HepG2 (cell line): ENCODE measurements around the gene ACSS3. TPM values are rescaled to one million over a fixed set of nuclear protein-coding genes. Genes with fewer than 3 reads are reported as not detected.
A peak's percentile ranks its signal among the peaks of the same experiment; 100 is the strongest.

Source experiments
- BCL6 ChIP-seq: IDR thresholded peaks from 2 replicates; pipeline ENCODE4 v1.6.1; 2016; ENCODE audit warnings: missing genetic modification reagents, missing compliant biosample characterization
- NR1H2 ChIP-seq: sonication (generic); formaldehyde crosslinking; IDR thresholded peaks from 2 replicates; pipeline ENCODE4 v1.8.1; 2022; ENCODE audit warnings: low read depth, missing genetic modification reagents, borderline replicate concordance
- TARDBP ChIP-seq: sonication (generic); formaldehyde crosslinking; IDR thresholded peaks from 2 replicates; pipeline ENCODE4 v1.8.0; 2022; ENCODE audit warnings: mild to moderate bottlenecking, missing genetic modification reagents
- ZBTB3 ChIP-seq: sonication (generic); formaldehyde crosslinking; IDR thresholded peaks from 2 replicates; pipeline ENCODE4 v1.4.0; 2020; ENCODE audit warnings: low read depth, mild to moderate bottlenecking, moderate library complexity, missing genetic modification reagents, borderline replicate concordance
- ZSCAN12 ChIP-seq: sonication (generic); formaldehyde crosslinking; IDR thresholded peaks from 2 replicates; pipeline ENCODE4 v1.9.0; 2021; ENCODE audit warnings: mild to moderate bottlenecking, missing genetic modification reagents
- polyA plus RNA-seq, 8 experiments: library from polyadenylated mRNA; depleted of rRNA in 3 of 8; stranded (reverse) in 7 of 8; unstranded in 1 of 8; fragments of >200 nt; fragmentation: Illumina TruSeq in 4 of 8; extraction: Trizol in 4 of 8; gene quantifications; 2 replicates each; pipeline versions ENCODE4 v1.2.1 to v1.2.3, GENCODE V29; 2011 to 2016; ENCODE audit warnings: low read depth in 4 of 8, missing spikeins in 1 of 8, mixed read lengths in 1 of 8; ENCODE audit not compliant: insufficient read depth in 1 of 8
- total RNA-seq, 5 experiments: library from RNA; depleted of rRNA; stranded (reverse); fragments of >200 nt; fragmentation: Illumina TruSeq; extraction: Trizol; gene quantifications; 2 replicates each; pipeline ENCODE4 v1.2.3, GENCODE V29; 2016; ENCODE audit warnings: low read depth in 1 of 5
- TF ChIP-seq, protein P1 (sequence below): sonication (generic); formaldehyde crosslinking; IDR thresholded peaks from 2 replicates; pipeline ENCODE4 v1.5.1; 2020; ENCODE audit warnings: missing genetic modification reagents, mild to moderate bottlenecking, borderline replicate concordance
- TF ChIP-seq, protein P2 (sequence below): sonication (generic); formaldehyde crosslinking; IDR thresholded peaks from 2 replicates; pipeline ENCODE4 v1.5.0; 2020; ENCODE audit warnings: missing genetic modification reagents, mild to moderate bottlenecking, borderline replicate concordance

Gene ACSS3
- total and polyA plus RNA-seq, 2 of the 13 experiments (the other 11 are each of a cell fraction or from before 2014, with no cell fraction given) = 79.5 to 86.3 TPM

DNA sequence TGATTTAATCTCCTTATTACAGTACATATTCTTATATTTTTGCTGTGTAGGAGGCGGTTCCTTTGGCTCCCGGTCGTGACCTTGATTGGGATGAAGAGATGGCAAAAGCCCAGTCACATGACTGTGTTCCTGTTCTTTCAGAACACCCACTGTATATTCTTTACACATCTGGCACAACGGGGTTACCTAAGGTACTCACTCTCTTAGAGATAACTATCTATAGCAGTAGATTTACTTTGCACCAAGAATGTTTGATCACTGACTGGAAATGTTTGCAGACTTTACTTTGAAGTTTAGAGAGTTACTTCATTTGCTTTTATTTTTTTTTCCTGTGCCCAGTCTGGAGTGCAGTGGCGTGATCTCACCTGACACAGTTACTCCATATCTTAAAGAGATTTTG, 65.2 kb downstream of the ACSS3 start (continued):
- TF ChIP-seq, protein P1, sequence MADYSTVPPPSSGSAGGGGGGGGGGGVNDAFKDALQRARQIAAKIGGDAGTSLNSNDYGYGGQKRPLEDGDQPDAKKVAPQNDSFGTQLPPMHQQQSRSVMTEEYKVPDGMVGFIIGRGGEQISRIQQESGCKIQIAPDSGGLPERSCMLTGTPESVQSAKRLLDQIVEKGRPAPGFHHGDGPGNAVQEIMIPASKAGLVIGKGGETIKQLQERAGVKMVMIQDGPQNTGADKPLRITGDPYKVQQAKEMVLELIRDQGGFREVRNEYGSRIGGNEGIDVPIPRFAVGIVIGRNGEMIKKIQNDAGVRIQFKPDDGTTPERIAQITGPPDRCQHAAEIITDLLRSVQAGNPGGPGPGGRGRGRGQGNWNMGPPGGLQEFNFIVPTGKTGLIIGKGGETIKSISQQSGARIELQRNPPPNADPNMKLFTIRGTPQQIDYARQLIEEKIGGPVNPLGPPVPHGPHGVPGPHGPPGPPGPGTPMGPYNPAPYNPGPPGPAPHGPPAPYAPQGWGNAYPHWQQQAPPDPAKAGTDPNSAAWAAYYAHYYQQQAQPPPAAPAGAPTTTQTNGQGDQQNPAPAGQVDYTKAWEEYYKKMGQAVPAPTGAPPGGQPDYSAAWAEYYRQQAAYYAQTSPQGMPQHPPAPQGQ (CRISPR knock-in tag) = no peak
- no peak for TF ChIP-seq NR1H2 (CRISPR knock-in tag)
- TF ChIP-seq, protein P2, sequence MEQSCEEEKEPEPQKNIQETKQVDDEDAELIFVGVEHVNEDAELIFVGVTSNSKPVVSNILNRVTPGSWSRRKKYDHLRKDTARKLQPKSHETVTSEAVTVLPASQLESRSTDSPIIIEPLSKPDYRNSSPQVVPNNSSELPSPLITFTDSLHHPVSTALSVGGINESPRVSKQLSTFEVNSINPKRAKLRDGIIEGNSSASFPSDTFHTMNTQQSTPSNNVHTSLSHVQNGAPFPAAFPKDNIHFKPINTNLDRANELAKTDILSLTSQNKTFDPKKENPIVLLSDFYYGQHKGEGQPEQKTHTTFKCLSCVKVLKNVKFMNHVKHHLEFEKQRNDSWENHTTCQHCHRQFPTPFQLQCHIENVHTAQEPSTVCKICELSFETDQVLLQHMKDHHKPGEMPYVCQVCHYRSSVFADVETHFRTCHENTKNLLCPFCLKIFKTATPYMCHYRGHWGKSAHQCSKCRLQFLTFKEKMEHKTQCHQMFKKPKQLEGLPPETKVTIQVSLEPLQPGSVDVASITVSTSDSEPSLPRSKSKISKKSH (CRISPR knock-in tag) = no peak
- peak; percentile 85 for TF ChIP-seq TARDBP (CRISPR knock-in tag)
- peak; percentile 96 for TF ChIP-seq BCL6
- TF ChIP-seq ZSCAN12 = peak; percentile 37; the same call in 1 of the 2 replicates
- peak; percentile 81; the same call in 1 of the 2 replicates for TF ChIP-seq ZBTB3 (CRISPR knock-in tag)
